H9 (cell line): ENCODE data around the gene ITCH. TPM values are rescaled to one million over a fixed set of nuclear protein-coding genes. Genes with fewer than 3 reads are reported as not detected.

Experiments used
- DNase-seq: peaks from one replicate; pipeline ENCODE4 v3.0.0-alpha.2; 2017
- H2AFZ ChIP-seq: one replicate; pipeline ENCODE4 v1.6.1; 2013; ENCODE audit warnings: mild to moderate bottlenecking, low read length, control low read depth, moderate library complexity
- H2AK5ac ChIP-seq: 2 replicates; pipeline ENCODE4 v1.6.1; 2013; ENCODE audit warnings: low read length, control low read depth, mixed read lengths; ENCODE audit not compliant: insufficient read length
- H2BK120ac ChIP-seq: one replicate; pipeline ENCODE4 v1.6.1; 2013; ENCODE audit warnings: low read depth, mild to moderate bottlenecking, low read length, control low read depth, inconsistent platforms; ENCODE audit not compliant: poor library complexity, severe bottlenecking
- H2BK12ac ChIP-seq: 2 replicates; pipeline ENCODE4 v1.6.1; 2013; ENCODE audit warnings: low read length, control low read depth, mixed read lengths, low read depth; ENCODE audit not compliant: insufficient read length
- H2BK15ac ChIP-seq: 2 replicates; pipeline ENCODE4 v1.6.1; 2013; ENCODE audit warnings: low read depth, low read length, control low read depth
- H2BK20ac ChIP-seq: one replicate; pipeline ENCODE4 v1.6.1; 2013; ENCODE audit warnings: low read depth, mild to moderate bottlenecking, low read length, control low read depth, inconsistent platforms; ENCODE audit not compliant: poor library complexity, severe bottlenecking
- H2BK5ac ChIP-seq: 2 replicates; pipeline ENCODE4 v1.6.1; 2013; ENCODE audit warnings: low read length, control low read depth, mixed read lengths; ENCODE audit not compliant: insufficient read length
- H3K14ac ChIP-seq: 2 replicates; pipeline ENCODE4 v1.6.1; 2013; ENCODE audit warnings: low read length, control low read depth; ENCODE audit not compliant: insufficient read depth
- H3K18ac ChIP-seq: 2 replicates; pipeline ENCODE4 v1.6.1; 2013; ENCODE audit warnings: low read depth, mild to moderate bottlenecking, mixed read lengths, low read length, control low read depth; ENCODE audit not compliant: insufficient read length
- H3K23ac ChIP-seq: 2 replicates; pipeline ENCODE4 v1.6.1; 2013; ENCODE audit warnings: low read length, control low read depth, mixed read lengths, low read depth; ENCODE audit not compliant: insufficient read length
- H3K23me2 ChIP-seq: 2 replicates; pipeline ENCODE4 v1.6.1; 2013; ENCODE audit warnings: low read depth, mild to moderate bottlenecking, mixed read lengths, low read length, control low read depth; ENCODE audit not compliant: insufficient read length, poor library complexity, severe bottlenecking
- H3K27ac ChIP-seq: 2 replicates; pipeline ENCODE4 v1.5.1; 2013; ENCODE audit warnings: low read length, control low read depth, mixed read lengths, low read depth; ENCODE audit not compliant: insufficient read length
- H3K27me3 ChIP-seq: 2 replicates; pipeline ENCODE4 v1.6.1; 2013; ENCODE audit warnings: low read length, control low read depth, inconsistent platforms; ENCODE audit not compliant: insufficient read depth
- H3K4ac ChIP-seq: 2 replicates; pipeline ENCODE4 v1.6.1; 2013; ENCODE audit warnings: low read depth, mild to moderate bottlenecking, control low read depth, inconsistent platforms, low read length, moderate library complexity
- H3K4me1 ChIP-seq: 2 replicates; pipeline ENCODE4 v1.6.1; 2013; ENCODE audit warnings: low read length, control low read depth, inconsistent platforms; ENCODE audit not compliant: insufficient read depth
- H3K4me2 ChIP-seq: 2 replicates; pipeline ENCODE4 v1.6.1; 2013; ENCODE audit warnings: low read length, control low read depth, mixed read lengths; ENCODE audit not compliant: insufficient read length, insufficient read depth
- H3K56ac ChIP-seq: 2 replicates; pipeline ENCODE4 v1.6.1; 2013; ENCODE audit warnings: low read depth, mild to moderate bottlenecking, mixed read lengths, low read length, control low read depth; ENCODE audit not compliant: insufficient read length
- H3K79me1 ChIP-seq: 2 replicates; pipeline ENCODE4 v1.6.1; 2013; ENCODE audit warnings: low read depth, mild to moderate bottlenecking, moderate library complexity, low read length, control low read depth, inconsistent platforms; ENCODE audit not compliant: insufficient read depth, poor library complexity, severe bottlenecking
- H3K79me2 ChIP-seq: 2 replicates; pipeline ENCODE4 v1.6.1; 2013; ENCODE audit warnings: low read length, control low read depth, inconsistent platforms; ENCODE audit not compliant: insufficient read depth
- H3K9ac ChIP-seq: 2 replicates; pipeline ENCODE4 v1.6.1; 2013; ENCODE audit warnings: low read length, control low read depth, mixed read lengths; ENCODE audit not compliant: insufficient read length; ENCODE audit errors: extremely low read depth
- H3K9me3 ChIP-seq: one replicate; pipeline ENCODE4 v1.6.1; 2013; ENCODE audit warnings: low read depth, low read length, inconsistent platforms; ENCODE audit not compliant: control insufficient read depth
- H3T11ph ChIP-seq: one replicate; pipeline ENCODE4 v1.6.1; 2013; ENCODE audit warnings: mild to moderate bottlenecking, low read length, control low read depth, inconsistent platforms
- H4K20me1 ChIP-seq: one replicate; pipeline ENCODE4 v1.6.1; 2013; ENCODE audit not compliant: control insufficient read depth, insufficient read length, insufficient read depth
- H4K5ac ChIP-seq: 2 replicates; pipeline ENCODE4 v1.6.1; 2013; ENCODE audit warnings: low read depth, mild to moderate bottlenecking, mixed read lengths, low read length, control low read depth; ENCODE audit not compliant: insufficient read length
- H4K8ac ChIP-seq: replicated peaks from 2 replicates; pipeline ENCODE4 v1.6.1; 2013; ENCODE audit warnings: low read length, control low read depth, mixed read lengths, low read depth; ENCODE audit not compliant: insufficient read length
- H4K91ac ChIP-seq: 2 replicates; pipeline ENCODE4 v1.6.1; 2013; ENCODE audit warnings: low read depth, mild to moderate bottlenecking, moderate library complexity, mixed read lengths, low read length, control low read depth; ENCODE audit not compliant: insufficient read length
- H3K27ac Mint-ChIP-seq, 3 experiments: 2 replicates in 2 of 3; 3 replicates in 1 of 3; pipeline ENCODE4 v1.8.0; 2020 to 2021; ENCODE audit warnings: mixed read lengths in 3 of 3, mild to moderate bottlenecking in 1 of 3, moderate library complexity in 1 of 3
- H3K27me3 Mint-ChIP-seq: 2 replicates; pipeline ENCODE4 v1.8.0; 2021; ENCODE audit warnings: low read depth, mild to moderate bottlenecking, moderate library complexity, mixed read lengths
- H3K36me3 Mint-ChIP-seq, 3 experiments: 2 replicates in 2 of 3; 3 replicates in 1 of 3; pipeline ENCODE4 v1.8.0; 2020 to 2021; ENCODE audit warnings: low read depth in 3 of 3, mixed read lengths in 3 of 3; ENCODE audit not compliant: insufficient read depth in 1 of 3
- H3K4me1 Mint-ChIP-seq, 2 experiments: 2 replicates each; pipeline ENCODE4 v1.8.0; 2020; ENCODE audit warnings: mixed read lengths in 2 of 2
- H3K4me3 Mint-ChIP-seq, 2 experiments: 2 replicates in 1 of 2; 3 replicates in 1 of 2; pipeline ENCODE4 v1.8.0; 2020 to 2021; ENCODE audit warnings: mild to moderate bottlenecking in 2 of 2, mixed read lengths in 2 of 2, moderate library complexity in 1 of 2
- H3K9me3 Mint-ChIP-seq, 2 experiments: 2 replicates in 1 of 2; 3 replicates in 1 of 2; pipeline ENCODE4 v1.8.0; 2020; ENCODE audit warnings: mild to moderate bottlenecking in 2 of 2, mixed read lengths in 2 of 2, moderate library complexity in 1 of 2
- CTCF ChIP-seq: fragments of 200-600 bp; sonication (generic); conservative IDR thresholded peaks from 3 replicates; pipeline ENCODE4 v1.8.0; 2021; ENCODE audit warnings: antibody characterized with exemption, mild to moderate bottlenecking
- WGBS: extraction: QIAGEN DNeasy Blood & Tissue Kit; methylation state at CpG from one replicate; pipeline ENCODE4 v1.1.7; 2013; ENCODE audit warnings: missing lambda C conversion rate, low lambda C conversion rate, mixed read lengths; ENCODE audit not compliant: insufficient read length; ENCODE audit errors: extremely low coverage; 5-methylcytosine and 5-hydroxymethylcytosine counted together
- total RNA-seq: library from RNA; stranded (reverse); gene quantifications from 2 replicates; pipeline ENCODE4 v1.2.1, GENCODE V29; 2021

ITCH gene
- total RNA-seq, 1 experiment from 2014 or later: 55.9 TPM

DNA sequence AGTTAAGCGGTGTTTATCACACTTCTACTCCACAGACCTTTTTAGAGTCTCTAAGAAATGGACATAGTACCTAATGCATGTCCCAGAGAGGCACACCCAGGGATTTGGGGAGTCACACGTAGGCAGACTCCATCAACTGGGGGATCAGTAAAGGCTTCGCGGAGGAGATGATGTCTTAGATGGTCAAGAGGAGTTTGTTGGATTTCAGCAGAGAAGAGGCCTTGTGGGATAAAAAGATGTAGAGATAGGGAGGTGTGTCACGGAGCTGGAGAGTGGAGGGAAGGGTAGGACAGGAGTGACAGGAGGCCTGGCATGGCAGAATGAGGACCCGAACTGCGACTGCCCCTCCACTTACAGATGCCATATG is 162.3 kb downstream of the ITCH start:
- Histone ChIP-seq H3K56ac (no peak overlapping the region), H3K18ac (no peak overlapping the region), H4K8ac (no peak overlapping the region), H2BK15ac (no peak overlapping the region), H3K4me2 (no peak overlapping the region), H3K9me3 (no peaks in the 10 kb centered on the region), H2BK120ac (no peak overlapping the region), H2AK5ac (no peak overlapping the region), H3K4ac (no peak overlapping the region), H3K27me3 (no peaks in the 10 kb centered on the region), H3K4me1 (no peaks in the 10 kb centered on the region), H4K91ac (no peak overlapping the region), H2BK5ac (no peak overlapping the region), H3K14ac (no peak overlapping the region), H3T11ph (no peak overlapping the region), H4K5ac (no peak overlapping the region), H2BK20ac (no peak overlapping the region), H2AFZ (no peak overlapping the region), H3K23ac (no peak overlapping the region), H3K9ac (no peak overlapping the region), H3K79me1 (no peaks in the 10 kb centered on the region), H2BK12ac (no peak overlapping the region), H3K23me2 (no peaks in the 10 kb centered on the region), H3K79me2 (peaks cover 6% of the 10 kb centered on the region; the same call in 1 of the 2 replicates), H3K27ac (no peak overlapping the region), H4K20me1 (no peaks in the 10 kb centered on the region)
- no peak for DNase-seq
- peaks cover 8 to 66% (median 43%) of the 10 kb centered on the region in 3 experiments; a peak in 6 of 7 replicates for H3K36me3 Mint-ChIP-seq
- no peaks in the 10 kb centered on the region for H3K9me3 Mint-ChIP-seq
- no peaks in the 10 kb centered on the region for H3K27me3 Mint-ChIP-seq
- H3K27ac Mint-ChIP-seq: peak overlapping the region in 2 of 3 experiments; percentile 23 to 47; a peak in 4 of 7 replicates
- no CpG with 5 or more reads among the region's 7 CpGs for WGBS
- H3K4me3 Mint-ChIP-seq: no peak overlapping the region
- no peak for TF ChIP-seq CTCF
- H3K4me1 Mint-ChIP-seq: peaks cover 9 to 15% of the 10 kb centered on the region in 2 experiments
